ENCODE results near the gene MYO3A. TPM values are rescaled to one million over a fixed set of nuclear protein-coding genes. Genes with fewer than 3 reads are reported as not detected.

Gene MYO3A
- total RNA-seq, 1 experiment from 2014 or later = not detected

DNA sequence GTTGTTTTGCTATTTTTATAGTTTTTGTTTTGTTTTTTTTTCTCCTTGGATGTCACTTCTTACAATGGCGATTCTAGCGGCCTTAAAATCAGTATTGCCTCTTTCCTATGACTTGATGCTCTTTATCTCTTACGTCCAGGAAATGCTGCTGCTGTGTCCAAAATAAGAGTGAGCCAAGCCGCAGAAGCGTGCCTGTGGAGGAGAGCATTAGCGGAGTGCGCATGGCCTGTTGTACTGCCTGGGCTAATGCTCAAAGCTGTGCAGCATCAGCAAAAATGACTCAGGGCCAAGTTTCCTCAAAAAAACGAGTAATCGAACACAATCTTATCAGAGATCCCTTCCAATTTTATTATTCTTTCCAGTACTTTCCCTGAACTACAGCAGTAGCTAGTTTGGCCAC is 264.1 kb downstream of the MYO3A start:
- CTCF ChIA-PET = no interaction called here
- no peak overlapping the region for H3K27ac ChIP-seq (ENCODE audit: low read length)
- ATAC-seq = no peak
- H3K36me3 ChIP-seq (ENCODE audit: control insufficient read depth, insufficient read depth, low read length) = no peaks in the 10 kb centered on the region
- H3K4me1 ChIP-seq (ENCODE audit: control insufficient read depth, insufficient read depth, low read length) = no peaks in the 10 kb centered on the region
- POLR2A ChIA-PET = no interaction called here
- no peaks in the 10 kb centered on the region for H3K9me3 ChIP-seq (ENCODE audit: control insufficient read depth, insufficient read depth, low read depth, low read length)
- intact Hi-C loops (cut with micrococcal nuclease; ENCODE audit: unreplicated experiment) = no loop called here
- BruUV-seq (replicated peaks) = no TSS peak
- in situ Hi-C loops (cut with HindIII; ENCODE audit: low pct_unique_long_range_greater_than_20kb, low sequenced_read_pairs) = no loop called here
- H3K27me3 ChIP-seq (ENCODE audit: control insufficient read depth, insufficient read depth, low read length) = no peaks in the 10 kb centered on the region
- no peak for DNase-seq (ENCODE audit: low read depth, low spot score)
- H3K4me3 ChIP-seq (ENCODE audit: low read depth in 2 of 2, low read length in 2 of 2) = no peak overlapping the region
- TF ChIP-seq, protein P1, sequence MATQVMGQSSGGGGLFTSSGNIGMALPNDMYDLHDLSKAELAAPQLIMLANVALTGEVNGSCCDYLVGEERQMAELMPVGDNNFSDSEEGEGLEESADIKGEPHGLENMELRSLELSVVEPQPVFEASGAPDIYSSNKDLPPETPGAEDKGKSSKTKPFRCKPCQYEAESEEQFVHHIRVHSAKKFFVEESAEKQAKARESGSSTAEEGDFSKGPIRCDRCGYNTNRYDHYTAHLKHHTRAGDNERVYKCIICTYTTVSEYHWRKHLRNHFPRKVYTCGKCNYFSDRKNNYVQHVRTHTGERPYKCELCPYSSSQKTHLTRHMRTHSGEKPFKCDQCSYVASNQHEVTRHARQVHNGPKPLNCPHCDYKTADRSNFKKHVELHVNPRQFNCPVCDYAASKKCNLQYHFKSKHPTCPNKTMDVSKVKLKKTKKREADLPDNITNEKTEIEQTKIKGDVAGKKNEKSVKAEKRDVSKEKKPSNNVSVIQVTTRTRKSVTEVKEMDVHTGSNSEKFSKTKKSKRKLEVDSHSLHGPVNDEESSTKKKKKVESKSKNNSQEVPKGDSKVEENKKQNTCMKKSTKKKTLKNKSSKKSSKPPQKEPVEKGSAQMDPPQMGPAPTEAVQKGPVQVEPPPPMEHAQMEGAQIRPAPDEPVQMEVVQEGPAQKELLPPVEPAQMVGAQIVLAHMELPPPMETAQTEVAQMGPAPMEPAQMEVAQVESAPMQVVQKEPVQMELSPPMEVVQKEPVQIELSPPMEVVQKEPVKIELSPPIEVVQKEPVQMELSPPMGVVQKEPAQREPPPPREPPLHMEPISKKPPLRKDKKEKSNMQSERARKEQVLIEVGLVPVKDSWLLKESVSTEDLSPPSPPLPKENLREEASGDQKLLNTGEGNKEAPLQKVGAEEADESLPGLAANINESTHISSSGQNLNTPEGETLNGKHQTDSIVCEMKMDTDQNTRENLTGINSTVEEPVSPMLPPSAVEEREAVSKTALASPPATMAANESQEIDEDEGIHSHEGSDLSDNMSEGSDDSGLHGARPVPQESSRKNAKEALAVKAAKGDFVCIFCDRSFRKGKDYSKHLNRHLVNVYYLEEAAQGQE (IDR thresholded peaks at IDR 0.05; ENCODE audit: insufficient read depth in 1 of 2, low read depth in 2 of 2, low read length in 1 of 2) = no peak
- TF ChIP-seq SIN3A (IDR thresholded peaks at IDR 0.05; ENCODE audit: borderline replicate concordance, insufficient read depth, low read depth, low read length) = no peak
- TF ChIP-seq, protein P2, sequence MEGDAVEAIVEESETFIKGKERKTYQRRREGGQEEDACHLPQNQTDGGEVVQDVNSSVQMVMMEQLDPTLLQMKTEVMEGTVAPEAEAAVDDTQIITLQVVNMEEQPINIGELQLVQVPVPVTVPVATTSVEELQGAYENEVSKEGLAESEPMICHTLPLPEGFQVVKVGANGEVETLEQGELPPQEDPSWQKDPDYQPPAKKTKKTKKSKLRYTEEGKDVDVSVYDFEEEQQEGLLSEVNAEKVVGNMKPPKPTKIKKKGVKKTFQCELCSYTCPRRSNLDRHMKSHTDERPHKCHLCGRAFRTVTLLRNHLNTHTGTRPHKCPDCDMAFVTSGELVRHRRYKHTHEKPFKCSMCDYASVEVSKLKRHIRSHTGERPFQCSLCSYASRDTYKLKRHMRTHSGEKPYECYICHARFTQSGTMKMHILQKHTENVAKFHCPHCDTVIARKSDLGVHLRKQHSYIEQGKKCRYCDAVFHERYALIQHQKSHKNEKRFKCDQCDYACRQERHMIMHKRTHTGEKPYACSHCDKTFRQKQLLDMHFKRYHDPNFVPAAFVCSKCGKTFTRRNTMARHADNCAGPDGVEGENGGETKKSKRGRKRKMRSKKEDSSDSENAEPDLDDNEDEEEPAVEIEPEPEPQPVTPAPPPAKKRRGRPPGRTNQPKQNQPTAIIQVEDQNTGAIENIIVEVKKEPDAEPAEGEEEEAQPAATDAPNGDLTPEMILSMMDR (IDR thresholded peaks at IDR 0.05) = no peak
- TF ChIP-seq POLR2AphosphoS5 (IDR thresholded peaks at IDR 0.05; ENCODE audit: low read depth, low read length) = no peak
- no peak for TF ChIP-seq TCF7L2 (IDR thresholded peaks at IDR 0.05; ENCODE audit: low read depth, low read length)

DNA sequence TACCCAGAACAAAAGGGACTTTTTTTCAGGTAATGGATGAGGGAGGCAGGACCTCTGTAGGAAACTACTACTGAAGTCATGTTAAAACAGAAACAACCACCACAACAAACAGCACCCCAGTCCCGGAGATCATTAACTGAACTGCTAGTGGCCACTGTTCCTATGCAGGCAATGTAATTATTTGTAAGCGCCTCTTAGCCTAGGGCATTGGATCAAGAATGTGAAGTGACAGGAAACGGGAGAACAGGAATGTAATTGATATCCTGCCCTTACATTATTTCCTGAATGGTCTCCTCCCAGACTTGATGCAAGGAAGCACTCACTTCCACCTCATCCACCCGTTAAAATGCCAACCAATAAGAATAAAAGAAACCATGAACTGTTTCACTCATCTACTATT is 265.8 kb downstream of the MYO3A start:
- BruUV-seq (replicated peaks) = no TSS peak
- no peaks in the 10 kb centered on the region for H3K27me3 ChIP-seq (ENCODE audit: control insufficient read depth, insufficient read depth, low read length)
- ATAC-seq (no peak), DNase-seq (ENCODE audit: low read depth, low spot score) (no peak)
- no peaks in the 10 kb centered on the region for H3K36me3 ChIP-seq (ENCODE audit: control insufficient read depth, insufficient read depth, low read length)
- in situ Hi-C loops (cut with HindIII; ENCODE audit: low pct_unique_long_range_greater_than_20kb, low sequenced_read_pairs) = no loop called here
- intact Hi-C loops (cut with micrococcal nuclease; ENCODE audit: unreplicated experiment) = no loop called here
- POLR2A ChIA-PET = no interaction called here
- CTCF ChIA-PET = no interaction called here
- no peak overlapping the region for H3K4me3 ChIP-seq (ENCODE audit: low read depth in 2 of 2, low read length in 2 of 2)
- no peak overlapping the region for H3K27ac ChIP-seq (ENCODE audit: low read length)
- H3K9me3 ChIP-seq (ENCODE audit: control insufficient read depth, insufficient read depth, low read depth, low read length) = no peaks in the 10 kb centered on the region
- H3K4me1 ChIP-seq (ENCODE audit: control insufficient read depth, insufficient read depth, low read length) = no peaks in the 10 kb centered on the region
- TF ChIP-seq, protein P2 (IDR thresholded peaks at IDR 0.05) = no peak
- TF ChIP-seq TCF7L2 (IDR thresholded peaks at IDR 0.05; ENCODE audit: low read depth, low read length) = no peak

GRCh38 chr10:26205223-26205622 is 271.2 kb downstream of the MYO3A start:
- Histone ChIP-seq H3K27ac (ENCODE audit: low read length) (no peak overlapping the region), H3K4me1 (ENCODE audit: control insufficient read depth, insufficient read depth, low read length) (no peaks in the 10 kb centered on the region), H3K9me3 (ENCODE audit: control insufficient read depth, insufficient read depth, low read depth, low read length) (no peaks in the 10 kb centered on the region), H3K27me3 (ENCODE audit: control insufficient read depth, insufficient read depth, low read length) (no peaks in the 10 kb centered on the region), H3K36me3 (ENCODE audit: control insufficient read depth, insufficient read depth, low read length) (no peaks in the 10 kb centered on the region), H3K4me3 (ENCODE audit: low read depth in 2 of 2, low read length in 2 of 2) (no peak overlapping the region)
- ChIA-PET POLR2A (no interaction called here), CTCF (no interaction called here)
- ATAC-seq = no peak
- TF ChIP-seq, protein P2 (IDR thresholded peaks at IDR 0.05) = no peak
- TF ChIP-seq POLR2AphosphoS5 (IDR thresholded peaks at IDR 0.05; ENCODE audit: low read depth, low read length) (no peak), TCF7L2 (IDR thresholded peaks at IDR 0.05; ENCODE audit: low read depth, low read length) (no peak), SIN3A (IDR thresholded peaks at IDR 0.05; ENCODE audit: borderline replicate concordance, insufficient read depth, low read depth, low read length) (no peak)
- intact Hi-C loops (cut with micrococcal nuclease; ENCODE audit: unreplicated experiment) (no loop called here), in situ Hi-C loops (cut with HindIII; ENCODE audit: low pct_unique_long_range_greater_than_20kb, low sequenced_read_pairs) (no loop called here)
- no TSS peak for BruUV-seq (replicated peaks)
- DNase-seq (ENCODE audit: low read depth, low spot score) = no peak
